KMS-11 (cell line): ENCODE measurements around the gene CES3.

Source experiments
- H2AFZ ChIP-seq: fragments of 200-600 bp; sonication (generic); 2 replicates; pipeline ENCODE4 v1.6.1; 2016; ENCODE audit warnings: antibody characterized with exemption, mixed run types, low read depth
- H3K27ac ChIP-seq: fragments of 200-600 bp; sonication (generic); 2 replicates; pipeline ENCODE4 v1.6.1; 2016; ENCODE audit warnings: mild to moderate bottlenecking, mixed run types
- H3K27me3 ChIP-seq: fragments of 200-600 bp; sonication (generic); 2 replicates; pipeline ENCODE4 v1.6.1; 2017; ENCODE audit warnings: mild to moderate bottlenecking, low read depth, mixed run types, moderate library complexity; ENCODE audit not compliant: insufficient read depth
- H3K36me3 ChIP-seq: fragments of 200-600 bp; sonication (generic); 2 replicates; pipeline ENCODE4 v1.6.1; 2017; ENCODE audit warnings: mild to moderate bottlenecking, mixed run types; ENCODE audit not compliant: insufficient read depth
- H3K4me1 ChIP-seq: fragments of 200-600 bp; sonication (generic); 2 replicates; pipeline ENCODE4 v1.6.1; 2016; ENCODE audit warnings: mild to moderate bottlenecking, low read depth, mixed run types; ENCODE audit not compliant: poor library complexity, severe bottlenecking
- H3K4me2 ChIP-seq: fragments of 200-600 bp; sonication (generic); 2 replicates; pipeline ENCODE4 v1.7.0; 2016; ENCODE audit warnings: mild to moderate bottlenecking, mixed run types
- H3K4me3 ChIP-seq: fragments of 200-600 bp; sonication (generic); IDR thresholded peaks from 2 replicates; pipeline ENCODE4 v1.6.1; 2017; ENCODE audit warnings: low read depth, low read length, mixed read lengths; ENCODE audit not compliant: insufficient read depth
- H3K79me2 ChIP-seq: fragments of 200-600 bp; sonication (generic); 2 replicates; pipeline ENCODE4 v1.6.1; 2016; ENCODE audit warnings: low read depth, mixed run types; ENCODE audit not compliant: insufficient read depth
- H3K9ac ChIP-seq: fragments of 200-600 bp; sonication (generic); 2 replicates; pipeline ENCODE4 v1.6.1; 2016; ENCODE audit warnings: mild to moderate bottlenecking, mixed run types
- H4K20me1 ChIP-seq: fragments of 200-600 bp; sonication (generic); 2 replicates; pipeline ENCODE4 v1.6.1; 2016; ENCODE audit warnings: mild to moderate bottlenecking, mixed run types; ENCODE audit not compliant: insufficient read depth
- CTCF ChIP-seq: fragments of 200-600 bp; sonication (generic); conservative IDR thresholded peaks from 2 replicates; pipeline ENCODE4 v1.6.1; 2017; ENCODE audit warnings: low read depth, mild to moderate bottlenecking, antibody characterized with exemption, low read length, moderate library complexity, mixed read lengths

The CES3 gene

DNA sequence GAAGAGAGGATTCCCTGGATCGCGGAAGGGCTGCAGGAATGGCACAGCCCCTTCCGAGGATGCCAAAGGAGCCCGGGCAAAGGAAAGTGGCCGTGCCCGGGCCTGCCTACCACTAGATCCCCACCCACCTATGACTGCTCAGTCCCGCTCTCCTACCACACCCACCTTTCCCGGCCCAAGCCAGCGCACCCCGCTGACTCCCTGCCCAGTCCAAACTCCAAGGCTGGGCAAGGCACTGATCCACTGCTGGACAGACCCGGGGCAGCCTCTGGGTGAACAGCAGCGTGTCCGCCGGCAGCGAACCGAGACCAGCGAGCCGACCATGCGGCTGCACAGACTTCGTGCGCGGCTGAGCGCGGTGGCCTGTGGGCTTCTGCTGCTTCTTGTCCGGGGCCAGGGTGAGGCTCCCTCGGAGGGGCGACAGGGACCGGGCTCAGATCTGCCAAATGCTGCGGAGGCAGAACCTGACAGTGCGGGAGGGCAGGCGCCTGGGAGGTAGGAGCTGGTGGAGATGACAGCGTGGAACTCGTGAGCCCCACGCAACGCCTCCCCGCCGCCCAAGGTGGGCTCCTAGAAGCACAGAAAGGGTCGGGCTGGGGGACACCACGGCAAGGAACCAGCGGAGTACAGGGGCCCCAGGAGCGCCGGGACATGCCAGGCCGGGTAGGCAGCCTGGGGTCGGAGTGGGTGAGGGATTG lies 25.6 kb upstream of the CES3 start, which contains the start of gene CES2:
CES2 (plus strand) TSS at position 203 of the 698 bp plus-strand sequence; CDS start at position 323, 120 bp downstream.
- Histone ChIP-seq H3K4me3 (no peak within 1 kb of the TSS), H2AFZ (peak within 1 kb of the TSS; percentile 60), H3K4me2 (peak within 1 kb of the TSS; percentile 76), H3K36me3 (no peaks in the 10 kb centered on the region), H4K20me1 (no peaks in the 10 kb centered on the region), H3K4me1 (peaks cover 27% of the 10 kb centered on the region), H3K27ac (0 out of 2 replicates have a peak within 1 kb of the TSS, but pooled peaks have one; percentile 18), H3K27me3 (no peaks in the 10 kb centered on the region), H3K9ac (peak within 1 kb of the TSS; percentile 59), H3K79me2 (peaks cover 22% of the 10 kb centered on the region)
- TF ChIP-seq CTCF, result no peak

DNA sequence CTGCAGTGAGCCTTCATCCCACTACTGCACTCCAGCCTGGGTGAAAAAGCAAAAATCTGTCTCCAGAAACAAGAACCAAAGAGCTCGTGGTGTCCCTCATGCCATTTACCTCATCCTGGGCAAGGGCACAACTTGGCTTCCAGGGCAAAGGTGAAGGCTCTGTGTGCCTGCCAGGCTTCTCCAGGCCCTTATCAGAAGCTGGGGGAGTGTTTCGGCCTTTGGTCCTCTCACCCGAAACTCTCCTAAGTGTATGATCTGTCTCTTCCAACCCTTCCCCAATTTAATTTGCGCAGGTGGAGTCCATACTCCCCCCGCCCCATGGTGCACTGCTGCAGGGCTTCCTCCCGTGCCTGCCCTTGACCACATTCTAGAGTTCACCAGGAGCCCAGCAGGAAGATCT lies 24.6 kb upstream of the CES3 start:
- Histone ChIP-seq H3K9ac (no peak overlapping the region), H3K27ac (no peak overlapping the region), H3K4me2 (no peak overlapping the region), H3K27me3 (no peaks in the 10 kb centered on the region), H4K20me1 (no peaks in the 10 kb centered on the region), H3K4me3 (no peak overlapping the region), H3K36me3 (no peaks in the 10 kb centered on the region), H2AFZ (no peak overlapping the region), H3K4me1 (peaks cover 27% of the 10 kb centered on the region), H3K79me2 (peaks cover 22% of the 10 kb centered on the region)
- TF ChIP-seq CTCF, result no peak

DNA sequence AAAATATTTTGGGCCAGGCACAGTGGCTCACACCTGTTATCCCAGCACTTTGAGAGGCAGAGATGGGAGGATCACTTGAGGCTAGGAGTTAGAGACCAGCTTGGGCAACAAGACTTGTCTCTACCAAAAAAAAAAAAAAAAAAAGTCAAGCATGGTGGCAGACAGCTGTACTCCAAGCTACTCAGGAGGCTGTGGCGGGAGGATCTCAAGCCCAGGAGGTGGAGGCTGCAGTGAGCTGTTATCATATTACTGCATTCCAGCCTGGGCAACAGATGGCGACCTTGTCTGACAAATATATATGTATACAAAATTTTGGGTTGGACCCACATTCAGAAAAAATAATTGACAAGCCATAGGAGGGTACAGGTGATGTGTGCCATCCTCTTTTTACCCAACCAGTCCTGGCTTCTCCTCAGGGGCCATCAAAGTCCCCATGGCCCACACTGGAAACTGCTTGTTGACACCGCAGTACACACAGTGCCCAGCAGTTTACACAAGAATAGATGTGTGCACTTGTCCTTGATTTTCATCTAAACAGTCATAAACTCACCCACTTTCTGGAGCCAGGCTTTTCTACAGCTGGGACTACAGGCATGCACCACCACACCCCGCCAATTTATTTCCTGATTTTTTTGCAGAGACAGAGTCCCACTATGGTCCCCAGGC lies 24.0 kb upstream of the CES3 start:
- Histone ChIP-seq H3K27me3 (no peaks in the 10 kb centered on the region), H3K4me1 (peaks cover 24% of the 10 kb centered on the region), H3K36me3 (no peaks in the 10 kb centered on the region), H3K4me3 (no peak overlapping the region), H3K9ac (no peak overlapping the region), H3K79me2 (peaks cover 22% of the 10 kb centered on the region), H4K20me1 (no peaks in the 10 kb centered on the region), H2AFZ (no peak overlapping the region), H3K27ac (no peak overlapping the region), H3K4me2 (no peak overlapping the region)
- no peak for TF ChIP-seq CTCF

DNA sequence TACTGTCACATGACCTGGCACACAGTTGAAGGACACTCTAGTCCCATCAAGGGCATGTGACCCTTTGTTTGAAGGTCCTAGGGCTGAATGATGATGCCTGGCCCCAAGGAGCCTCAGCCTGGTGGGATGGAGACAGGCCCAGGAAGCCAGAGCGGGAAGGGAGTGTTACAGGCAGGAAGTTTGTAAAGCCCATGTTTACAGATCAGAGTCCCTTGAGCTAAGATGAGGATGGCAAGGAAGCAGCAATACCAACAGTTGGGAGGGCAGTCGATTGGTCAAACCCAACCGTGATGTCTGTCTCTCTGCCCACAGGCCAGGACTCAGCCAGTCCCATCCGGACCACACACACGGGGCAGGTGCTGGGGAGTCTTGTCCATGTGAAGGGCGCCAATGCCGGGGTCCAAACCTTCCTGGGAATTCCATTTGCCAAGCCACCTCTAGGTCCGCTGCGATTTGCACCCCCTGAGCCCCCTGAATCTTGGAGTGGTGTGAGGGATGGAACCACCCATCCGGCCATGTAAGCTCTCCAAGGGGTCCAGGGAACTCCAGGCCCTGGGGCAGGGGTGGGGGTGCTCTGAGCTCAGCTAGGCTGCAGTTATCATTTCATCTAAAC lies 23.2 kb upstream of the CES3 start:
- H3K4me1 ChIP-seq, result peaks cover 19% of the 10 kb centered on the region
- no peak overlapping the region for H3K4me2 ChIP-seq
- H3K27me3 ChIP-seq, result no peaks in the 10 kb centered on the region
- no peak overlapping the region for H3K4me3 ChIP-seq
- peaks cover 19% of the 10 kb centered on the region for H3K79me2 ChIP-seq
- no peak overlapping the region for H2AFZ ChIP-seq
- H3K9ac ChIP-seq, result no peak overlapping the region
- no peaks in the 10 kb centered on the region for H3K36me3 ChIP-seq
- TF ChIP-seq CTCF, result no peak
- H3K27ac ChIP-seq, result no peak overlapping the region
- H4K20me1 ChIP-seq, result no peaks in the 10 kb centered on the region
